NCI-H1048 (cell line): ENCODE results near the gene SELENOT.
A peak's percentile ranks its signal among the peaks of the same experiment; 100 is the strongest.
"Not testable (repeated sequence)": the region's sequence is repeated elsewhere in the genome, so short reads cannot be mapped to it uniquely, and the experiment has no call there.

Source experiments
- DNase-seq: peaks from one replicate; lab custom pipeline; 2025; lab: John Stamatoyannopoulos, UW

SELENOT gene, protein sequence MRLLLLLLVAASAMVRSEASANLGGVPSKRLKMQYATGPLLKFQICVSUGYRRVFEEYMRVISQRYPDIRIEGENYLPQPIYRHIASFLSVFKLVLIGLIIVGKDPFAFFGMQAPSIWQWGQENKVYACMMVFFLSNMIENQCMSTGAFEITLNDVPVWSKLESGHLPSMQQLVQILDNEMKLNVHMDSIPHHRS

DNA sequence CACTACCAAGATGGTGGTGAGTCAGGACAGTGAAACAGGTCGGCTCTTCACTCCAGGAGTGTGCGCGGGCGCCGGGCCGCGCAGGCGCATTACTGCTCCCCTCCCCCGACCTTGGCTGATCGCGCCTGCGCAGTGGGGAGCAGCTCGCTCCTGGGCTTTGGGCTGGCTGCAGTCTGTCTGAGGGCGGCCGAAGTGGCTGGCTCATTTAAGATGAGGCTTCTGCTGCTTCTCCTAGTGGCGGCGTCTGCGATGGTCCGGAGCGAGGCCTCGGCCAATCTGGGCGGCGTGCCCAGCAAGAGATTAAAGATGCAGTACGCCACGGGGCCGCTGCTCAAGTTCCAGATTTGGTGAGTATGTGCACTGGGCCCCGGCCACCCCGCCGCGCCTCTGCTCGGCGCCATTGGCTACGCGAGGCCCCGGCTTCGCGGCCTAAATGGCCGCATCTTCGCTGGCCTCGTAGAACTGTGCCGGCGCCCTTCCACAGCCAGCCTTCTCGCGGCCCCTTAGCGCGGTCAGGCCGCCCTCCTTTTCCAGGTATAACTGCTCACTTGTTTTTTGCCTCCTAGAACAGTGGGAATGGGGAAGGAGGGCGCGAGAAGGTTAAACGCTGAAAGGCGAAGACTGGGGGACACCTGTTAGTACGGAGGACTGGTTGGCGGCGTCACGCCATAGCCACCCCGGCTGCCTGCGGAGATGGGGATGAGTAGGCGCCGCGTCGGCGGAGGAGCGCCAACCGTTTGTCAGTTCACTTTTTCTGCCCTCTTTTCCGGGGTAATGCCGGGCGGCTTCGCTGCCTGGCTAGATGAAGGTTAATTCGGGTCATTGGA lies at the start of gene SELENOT:
Gene SELENOT (plus strand): TSS at position 169 of the 827 bp plus-strand sequence. CDS start 42 bp downstream, at position 211.
- peak; percentile 81 for DNase-seq

DNA sequence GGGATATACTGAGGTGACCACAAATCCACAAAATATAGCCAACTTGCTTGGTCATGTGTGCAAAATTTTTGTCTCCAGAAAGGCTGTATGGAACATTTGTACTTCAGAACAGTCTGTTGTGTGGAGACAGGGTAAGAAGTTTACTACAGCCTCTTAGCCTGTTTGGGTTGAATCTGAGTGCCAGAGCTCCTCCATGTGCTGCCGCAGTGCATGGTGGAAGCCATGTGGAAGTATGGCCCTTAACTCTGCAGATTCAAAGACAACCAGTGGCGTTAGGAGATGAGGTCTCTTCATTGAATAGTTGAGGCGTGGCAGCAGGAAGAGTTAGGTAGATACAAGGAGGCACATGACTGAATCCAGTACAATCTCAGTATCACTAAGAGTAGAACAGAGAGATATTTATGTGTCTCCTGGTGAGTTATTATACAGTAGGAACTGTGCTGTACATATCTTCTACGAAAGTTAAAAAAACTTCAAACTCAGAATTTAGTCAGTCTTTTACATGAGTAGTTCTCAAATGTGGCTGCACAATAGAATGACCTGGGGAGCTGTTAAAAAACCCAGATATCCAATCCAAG lies 47.2 kb upstream of the SELENOT start:
- no peak for DNase-seq

DNA sequence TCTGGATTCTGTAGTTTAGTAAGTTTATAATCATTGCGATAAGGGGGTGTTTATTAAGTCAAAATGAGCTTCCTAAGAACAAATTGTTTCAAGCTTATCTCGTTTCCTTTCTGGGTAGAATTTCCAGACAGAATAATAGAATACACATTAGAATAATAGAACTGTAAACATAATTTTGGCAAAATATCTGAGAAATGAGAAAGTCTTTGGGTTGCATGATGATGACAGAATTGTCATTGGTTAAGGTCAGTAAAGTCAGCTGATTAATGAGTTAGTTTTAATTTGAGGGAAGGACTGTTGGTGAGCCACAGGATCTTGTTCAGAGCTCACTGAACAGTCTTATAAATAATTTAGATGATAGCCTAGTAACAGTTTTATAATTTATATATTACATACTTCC lies 46.3 kb upstream of the SELENOT start:
- no peak for DNase-seq

DNA sequence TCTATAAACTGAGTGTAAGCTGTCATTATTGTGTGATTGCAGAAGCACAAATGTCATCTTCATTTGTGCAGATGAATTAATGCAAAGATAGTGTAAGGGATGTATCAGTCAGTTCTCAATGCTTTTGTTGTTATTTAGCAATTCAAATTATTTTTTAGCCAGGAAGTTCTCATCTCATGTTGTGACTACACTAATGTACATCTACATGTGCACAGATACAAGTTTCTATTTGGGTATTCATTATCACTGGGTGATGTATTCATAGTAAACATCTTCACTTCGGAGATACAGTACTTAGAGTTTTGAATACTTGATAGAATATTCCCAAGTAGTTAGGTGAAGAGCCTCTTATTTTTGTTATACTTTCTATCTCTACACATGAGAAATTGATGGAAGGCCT lies 45.4 kb upstream of the SELENOT start:
- DNase-seq, result no peak

DNA sequence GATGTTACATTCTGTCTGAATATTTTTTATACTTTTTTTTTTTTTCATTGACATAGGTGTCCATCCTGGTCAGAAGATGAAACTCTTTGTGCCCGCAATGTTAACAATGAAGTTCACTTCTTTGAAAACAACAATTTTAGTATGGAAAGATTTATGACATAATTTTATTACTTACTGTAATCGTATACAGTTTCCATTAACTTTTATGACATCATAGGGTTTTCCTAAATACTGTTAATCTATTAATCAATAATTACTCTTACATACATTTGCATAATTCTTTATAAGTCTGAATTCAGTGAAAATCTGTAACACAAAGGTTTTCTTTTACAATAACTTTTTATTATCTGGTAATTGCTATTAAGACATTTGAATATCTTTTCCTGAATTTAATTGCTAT lies 38.9 kb upstream of the SELENOT start:
- DNase-seq, result no peak

DNA sequence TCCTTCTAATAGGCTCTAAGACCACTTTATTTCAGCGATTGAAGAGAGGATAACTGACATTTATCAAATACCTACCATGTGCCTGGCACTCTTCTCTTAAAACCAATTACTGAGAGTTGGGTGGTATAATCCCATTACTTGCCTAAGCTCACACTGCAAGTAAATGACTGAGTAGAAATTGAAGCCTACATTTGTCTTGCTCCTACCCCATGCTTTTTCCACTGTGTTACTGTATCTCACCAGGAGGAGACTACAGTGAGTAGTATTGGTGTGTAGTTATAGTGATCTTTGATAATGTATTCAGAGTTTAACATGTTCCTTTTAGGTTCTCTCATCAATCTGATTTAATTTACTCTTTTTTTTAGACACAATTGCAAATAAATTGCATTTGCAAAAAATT lies 35.8 kb upstream of the SELENOT start:
- DNase-seq, result no peak

DNA sequence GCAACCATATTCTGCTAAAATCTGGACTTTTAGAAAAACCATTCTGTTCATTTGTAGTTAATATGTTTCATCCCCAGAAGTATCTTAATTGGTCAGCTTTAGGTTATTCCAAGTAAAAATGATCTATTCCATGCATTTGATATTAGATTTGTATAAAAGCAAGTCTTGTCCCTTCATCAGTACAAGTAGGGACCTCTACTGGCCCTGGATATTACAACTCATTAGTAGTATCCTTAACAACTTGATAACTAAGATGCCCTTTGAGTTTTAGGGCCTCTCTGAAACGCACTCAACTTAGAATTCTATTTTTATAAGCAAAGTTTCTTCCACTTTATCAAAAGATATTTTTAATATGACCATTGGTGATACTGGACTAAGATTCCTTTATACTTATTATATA lies 25.3 kb upstream of the SELENOT start:
- DNase-seq, result no peak

DNA sequence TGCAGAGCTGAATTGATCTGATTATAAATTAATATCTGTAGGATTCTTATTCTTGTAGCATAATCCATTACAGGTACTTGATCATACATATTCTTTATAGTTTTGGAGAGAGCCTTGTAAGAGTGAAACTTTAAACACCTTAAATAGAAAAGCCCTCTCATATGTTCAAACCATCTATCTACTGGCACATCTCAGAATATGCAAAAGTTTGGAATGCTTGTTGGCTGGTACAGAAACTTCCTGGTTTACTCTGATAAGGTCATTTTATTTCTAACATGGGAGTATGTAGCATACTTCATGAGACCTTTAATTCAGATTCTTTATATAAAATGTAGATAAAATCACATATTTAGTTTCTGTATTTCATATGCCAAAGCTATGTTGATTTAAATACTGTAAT lies 21.9 kb upstream of the SELENOT start:
- DNase-seq, result no peak

DNA sequence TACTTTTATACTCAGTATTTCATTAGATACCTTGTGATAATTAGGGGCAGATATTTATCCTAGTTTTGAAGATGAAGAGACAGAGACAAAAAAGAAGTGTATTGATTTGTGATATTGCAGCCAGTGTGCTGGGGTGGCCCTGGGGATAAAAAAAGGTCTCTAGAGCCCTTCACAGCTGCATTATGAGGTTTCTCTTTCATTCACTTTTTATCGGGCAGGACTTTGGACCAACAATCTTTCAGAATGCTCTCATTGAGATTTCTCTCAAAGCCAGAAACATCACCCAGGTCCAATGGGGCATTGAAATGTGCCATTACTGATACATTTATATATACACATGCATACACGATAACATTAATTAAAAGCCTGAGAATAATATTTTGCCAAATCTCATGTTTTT lies 20.5 kb upstream of the SELENOT start:
- DNase-seq, result no peak

DNA sequence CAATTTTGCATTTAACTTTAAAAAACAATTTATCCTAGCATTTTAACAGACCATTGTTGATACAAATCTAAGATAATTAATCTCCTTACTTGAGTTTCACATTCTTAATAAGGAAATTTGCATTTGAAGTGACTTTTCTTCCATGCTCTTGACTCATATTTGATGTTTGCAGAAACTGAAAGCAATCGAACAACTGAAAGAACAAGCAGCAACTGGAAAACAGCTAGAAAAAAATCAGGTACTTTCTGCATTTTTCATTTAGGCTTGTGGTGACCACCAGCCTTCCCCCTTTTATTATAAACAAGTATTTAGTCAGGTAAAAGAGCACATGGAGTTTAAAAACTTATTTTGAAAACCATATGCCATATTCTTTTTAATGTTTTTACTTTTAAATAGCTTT lies 20.1 kb upstream of the SELENOT start:
- DNase-seq, result no peak

DNA sequence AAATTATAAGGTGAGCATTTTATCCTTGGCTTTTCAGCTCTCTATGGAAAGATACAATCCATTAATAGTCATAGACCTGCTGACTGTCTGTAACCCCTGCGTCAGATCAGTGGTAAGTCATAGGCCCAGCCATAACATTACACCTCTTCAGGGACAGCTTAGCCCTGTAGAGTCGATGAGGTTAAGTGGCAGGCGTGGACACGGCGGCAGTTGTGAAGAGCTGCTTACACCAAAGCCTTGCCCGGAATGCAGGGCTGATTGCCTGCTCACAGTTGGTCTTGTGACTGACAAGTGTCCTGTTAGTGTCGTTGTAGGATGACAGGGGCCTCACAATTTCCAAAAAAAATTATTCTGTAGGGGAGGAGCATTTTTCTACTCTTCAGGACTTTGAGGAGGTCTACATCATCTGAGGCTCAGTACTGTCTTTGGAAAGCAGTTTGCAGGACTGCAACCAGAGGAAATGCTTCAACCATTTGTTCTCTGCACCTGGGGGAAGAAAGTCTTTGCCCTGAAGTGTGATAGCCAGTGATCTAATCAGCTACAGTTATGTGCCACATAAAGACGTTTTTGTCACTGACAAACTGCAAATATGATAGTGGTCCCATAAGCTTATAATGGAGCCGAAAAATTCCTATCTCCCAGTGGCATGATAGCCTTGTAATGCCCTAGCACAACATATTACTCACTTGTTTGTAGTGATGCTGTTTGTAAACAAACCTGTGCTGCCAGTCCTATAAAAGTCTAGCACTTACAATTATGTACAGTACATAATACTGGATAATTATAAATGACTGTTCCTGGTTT lies 14.9 kb upstream of the SELENOT start:
- no peak for DNase-seq

DNA sequence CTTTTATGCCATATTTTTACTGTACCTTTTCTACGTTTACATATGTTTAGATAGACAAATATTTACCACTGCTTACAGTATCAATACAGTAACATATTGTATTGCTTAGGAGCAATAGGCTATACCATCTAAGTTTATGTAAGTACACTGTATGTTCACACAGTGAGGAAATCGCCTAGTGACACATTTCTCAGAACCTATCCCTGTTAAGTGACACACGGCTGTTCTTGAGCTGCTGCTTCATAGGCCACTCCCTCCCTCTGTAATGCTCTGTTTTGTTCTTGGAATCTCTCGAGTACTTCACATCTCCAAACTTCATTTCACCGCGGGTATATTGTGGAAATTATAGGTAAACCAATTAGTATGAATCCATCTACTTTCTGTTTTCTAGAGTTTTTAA lies 13.4 kb upstream of the SELENOT start:
- no peak for DNase-seq

DNA sequence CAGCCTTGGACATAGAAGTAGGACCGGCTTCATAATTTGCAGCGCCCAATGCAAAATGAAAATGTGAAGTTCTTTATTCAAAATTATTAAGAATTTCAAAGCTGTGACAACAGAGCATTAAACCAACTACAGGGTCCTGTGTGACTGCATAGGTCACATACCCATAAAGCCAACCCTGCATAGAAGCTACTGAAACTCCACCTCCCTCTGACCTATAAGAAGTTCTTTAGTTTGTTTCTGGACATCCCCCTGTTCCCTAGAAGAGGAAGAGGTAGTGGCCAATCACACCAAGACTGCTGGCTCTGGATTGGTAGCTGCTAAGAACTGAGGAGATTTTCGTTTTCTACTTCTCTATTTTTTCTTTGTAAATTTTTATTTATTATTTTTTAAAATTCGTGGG lies 9.0 kb upstream of the SELENOT start:
- DNase-seq, result no peak

DNA sequence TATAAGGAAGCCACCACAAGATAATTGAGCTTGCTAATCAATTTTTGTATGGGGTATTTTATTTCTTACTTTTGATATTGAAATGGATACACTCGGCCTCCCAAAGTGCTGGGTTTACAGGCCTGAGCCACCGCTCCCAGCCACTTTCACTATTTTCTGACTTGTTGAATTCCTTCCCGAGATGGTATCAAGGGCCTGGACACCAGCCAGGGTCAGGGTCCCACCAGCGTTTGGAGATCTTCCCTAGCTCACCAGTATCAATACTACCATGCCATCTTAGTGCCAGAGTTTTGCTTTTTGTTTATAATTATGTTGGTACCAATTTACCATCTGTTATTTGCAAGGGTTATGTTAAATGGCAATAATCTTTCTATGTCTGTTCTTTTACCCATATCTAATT lies 5.5 kb upstream of the SELENOT start:
- no peak for DNase-seq

DNA sequence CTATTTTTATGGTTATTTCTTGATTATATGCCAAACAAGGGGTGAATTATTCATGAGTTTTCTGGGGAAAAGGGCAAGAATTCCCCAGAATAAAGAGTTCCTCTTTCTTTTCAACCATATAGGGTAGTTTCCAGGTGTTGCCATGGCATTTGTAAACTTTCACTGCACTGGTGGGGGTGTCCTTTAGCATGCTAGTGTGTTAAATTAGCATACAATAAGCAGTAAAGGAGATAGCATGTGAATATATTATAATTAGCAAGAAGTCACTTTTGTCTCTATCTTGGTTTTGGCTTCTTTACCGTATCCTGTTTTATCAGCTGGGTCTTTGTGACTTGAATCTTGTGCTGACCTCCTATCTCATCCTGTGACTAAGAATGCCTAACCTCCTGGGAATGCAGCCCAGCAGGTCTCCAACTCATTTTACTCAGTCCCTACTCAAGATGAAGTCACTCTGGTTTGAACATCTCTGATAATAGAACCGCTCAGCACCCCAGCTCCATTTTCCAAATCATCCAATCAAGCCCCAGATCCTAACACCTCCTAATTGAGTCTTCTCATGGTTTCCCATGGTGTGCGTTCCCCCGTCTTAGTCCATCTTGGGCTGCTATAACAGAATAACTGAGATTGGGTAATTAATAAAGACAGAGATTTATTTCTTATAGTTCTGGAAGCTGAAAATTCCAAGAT lies 3.4 kb upstream of the SELENOT start:
- DNase-seq, result no peak

DNA sequence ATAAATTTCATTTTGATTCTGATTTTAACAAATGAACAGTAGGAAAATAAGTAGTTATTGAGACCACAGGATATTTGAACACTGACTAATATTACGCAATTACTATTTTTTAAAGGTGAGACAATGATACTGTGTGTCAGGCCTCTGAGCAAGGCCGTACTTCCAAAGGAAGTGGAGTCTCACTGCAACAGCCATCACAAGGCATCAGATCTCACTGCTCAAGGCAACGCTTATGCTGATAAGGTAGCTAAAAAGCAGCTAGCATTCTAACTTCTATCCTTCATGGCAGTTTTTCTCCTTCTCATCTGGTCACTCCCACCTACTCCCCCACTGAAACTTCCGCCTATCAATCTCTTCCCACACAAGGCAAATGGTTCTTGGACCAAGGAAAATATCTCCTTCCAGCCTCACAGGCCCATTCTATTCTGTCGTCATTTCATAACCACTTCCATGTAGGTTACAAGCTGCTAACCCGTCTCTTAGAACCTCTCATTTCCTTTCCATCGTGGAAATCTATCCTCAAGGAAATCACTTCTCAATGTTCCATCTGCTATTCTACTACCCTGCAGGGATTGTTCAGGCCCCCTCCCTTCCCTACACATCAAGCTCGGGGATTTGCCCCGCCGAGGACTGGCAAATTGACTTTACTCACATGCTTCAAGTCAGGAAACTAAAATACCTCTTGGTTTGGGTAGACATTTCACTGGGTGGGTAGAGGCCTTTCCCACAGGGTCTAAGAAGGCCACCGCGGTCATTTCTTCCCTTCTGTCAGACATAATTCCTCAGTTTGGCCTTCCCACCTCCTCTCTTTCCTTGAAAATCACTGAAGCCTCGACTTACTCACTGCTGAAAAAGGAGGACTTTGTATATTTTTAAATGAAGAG lies 2.2 kb upstream of the SELENOT start:
- not testable (repeated sequence) for DNase-seq

DNA sequence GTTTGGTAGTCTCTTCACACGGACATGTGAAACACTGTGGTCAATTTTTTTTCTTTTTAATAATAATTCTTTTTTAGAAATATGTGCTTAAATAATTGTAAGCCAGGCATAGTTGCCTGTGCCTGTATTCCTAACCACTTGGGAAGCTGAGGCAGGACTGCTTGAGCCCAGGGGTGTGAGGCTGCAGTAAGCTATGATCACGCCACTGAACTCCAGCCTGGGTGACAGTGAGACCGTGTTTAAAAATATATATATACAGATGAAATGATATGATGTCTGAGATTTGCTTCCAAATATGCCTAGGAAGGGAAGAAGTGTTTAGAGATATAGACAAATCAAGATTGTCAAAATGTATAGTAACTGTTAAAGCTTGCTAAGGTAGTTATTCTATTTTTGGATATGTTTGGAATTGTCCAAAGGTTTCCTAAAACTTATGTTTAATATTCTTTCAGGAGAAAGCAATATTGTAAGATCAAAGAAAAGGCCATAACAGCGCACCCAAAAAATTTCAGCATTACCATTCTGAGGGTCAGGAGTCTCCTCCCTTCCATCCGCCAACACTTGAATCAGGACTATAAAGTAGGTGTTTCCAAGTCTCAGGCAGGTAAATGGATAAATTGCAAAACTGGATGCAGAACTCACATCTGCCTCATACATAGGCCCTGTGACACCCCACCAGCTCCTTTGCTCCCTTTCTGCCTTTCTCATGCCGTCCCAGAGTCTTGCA lies 532 bp upstream of the SELENOT start:
- DNase-seq, result no peak

DNA sequence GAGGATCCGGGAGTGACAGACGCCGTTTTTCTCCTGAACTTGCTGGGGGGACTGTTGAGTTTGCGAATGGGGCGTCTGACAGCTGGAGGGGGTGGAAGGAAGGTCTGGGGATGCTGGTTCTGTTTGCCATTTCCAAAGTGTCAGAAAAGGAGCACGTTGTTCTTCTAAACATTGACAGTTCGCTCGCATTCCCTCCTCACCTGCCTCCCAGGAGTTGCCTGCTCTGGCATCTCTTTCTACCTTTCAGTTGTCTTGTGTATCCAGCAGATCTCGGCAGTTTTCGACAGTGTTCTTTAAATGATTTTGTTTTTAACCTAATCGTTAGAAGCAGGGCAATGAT lies 829 bp downstream of the SELENOT start:
- no peak for DNase-seq

DNA sequence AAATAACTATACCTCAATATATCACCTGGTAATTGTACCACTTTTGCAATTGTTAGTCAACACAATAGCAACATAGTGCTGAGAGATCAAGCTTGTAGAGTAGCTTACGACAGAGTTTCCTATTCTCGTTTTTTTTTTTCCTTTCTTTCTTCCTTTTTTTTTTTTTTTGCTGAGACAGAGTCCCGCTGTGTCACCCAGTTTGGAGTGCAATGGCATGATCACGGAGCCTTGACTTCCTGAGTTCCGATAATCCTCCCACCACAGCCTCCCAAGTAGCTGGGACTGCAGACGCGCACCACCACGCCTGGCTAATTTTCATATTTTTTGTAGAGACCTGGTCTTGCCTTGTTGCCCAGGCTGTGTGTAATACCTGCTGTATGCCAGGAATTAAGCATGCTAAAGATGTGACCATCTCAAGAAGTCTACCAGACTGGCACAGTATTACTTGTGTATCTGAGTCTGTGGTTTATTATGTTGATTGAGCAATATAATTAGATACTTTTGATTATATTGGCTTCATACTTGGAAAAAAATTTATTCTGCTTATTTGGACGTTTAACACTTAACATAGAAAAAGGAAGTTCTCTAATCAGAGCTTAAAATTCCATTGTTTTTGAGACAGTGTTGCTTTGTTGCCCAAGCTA lies 3.0 kb downstream of the SELENOT start:
- no peak for DNase-seq
